HL-60 (cell line): Measurements from ENCODE around the gene PXMP4.

Experiments used
- TF ChIP-seq, protein P1 (sequence below): IDR thresholded peaks from one replicate; pipeline ENCODE4 v1.5.1; 2011; ENCODE audit warnings: low read length, control low read depth, inconsistent platforms; ENCODE audit not compliant: insufficient read depth
- TF ChIP-seq, protein P2 (sequence below): IDR thresholded peaks from 2 replicates; pipeline ENCODE4 v1.6.1; 2012; ENCODE audit warnings: low read depth; ENCODE audit not compliant: insufficient replicate concordance

DNA sequence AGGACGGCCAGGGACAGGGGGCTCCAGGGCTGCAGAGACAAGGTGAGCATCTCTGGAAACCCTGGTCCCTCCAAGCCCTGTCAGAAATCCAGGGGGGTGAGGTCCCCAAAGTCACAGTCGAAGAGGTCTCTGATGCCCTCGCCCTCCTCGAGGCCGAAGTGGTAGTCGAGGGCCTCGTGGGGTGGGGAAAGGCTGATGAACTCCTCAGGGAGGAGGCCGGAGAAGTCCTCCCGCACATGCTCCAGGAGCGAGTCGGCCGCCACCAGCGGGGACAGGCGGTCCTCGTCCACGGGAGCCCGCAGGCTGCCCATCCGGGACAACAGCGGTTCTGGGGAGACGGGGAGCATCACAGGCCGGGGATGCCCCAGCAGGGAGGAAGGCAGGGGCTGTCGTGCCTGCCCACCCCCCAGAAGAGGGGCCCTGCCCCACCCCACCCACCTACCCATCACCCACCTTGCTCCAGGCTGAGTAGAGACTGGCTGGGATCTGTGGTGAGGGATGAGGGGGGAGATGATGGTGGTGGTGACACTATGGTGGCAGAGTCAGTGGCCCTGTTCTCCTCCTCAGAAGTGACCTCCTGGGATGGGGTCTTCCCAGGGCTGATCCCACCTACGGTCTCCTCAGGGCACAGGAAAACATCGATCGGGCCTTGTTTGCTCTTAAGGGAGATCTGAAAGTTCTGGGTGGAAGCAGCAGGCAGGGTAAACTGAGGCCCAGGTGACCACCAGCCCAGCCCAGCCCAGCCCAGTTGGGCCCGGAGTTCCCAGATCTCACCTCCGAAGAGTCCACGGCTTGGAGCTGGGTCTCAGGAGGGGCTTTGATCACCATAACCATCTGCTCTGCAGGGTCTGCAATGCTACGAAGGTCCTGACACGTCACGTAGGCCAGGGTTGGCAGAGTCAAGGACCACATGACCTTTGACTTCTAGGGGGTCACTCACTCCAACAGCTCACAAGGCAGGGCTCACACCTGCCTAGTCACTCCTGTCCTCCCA lies 43.2 kb downstream of the PXMP4 start:
- TF ChIP-seq, protein P1, sequence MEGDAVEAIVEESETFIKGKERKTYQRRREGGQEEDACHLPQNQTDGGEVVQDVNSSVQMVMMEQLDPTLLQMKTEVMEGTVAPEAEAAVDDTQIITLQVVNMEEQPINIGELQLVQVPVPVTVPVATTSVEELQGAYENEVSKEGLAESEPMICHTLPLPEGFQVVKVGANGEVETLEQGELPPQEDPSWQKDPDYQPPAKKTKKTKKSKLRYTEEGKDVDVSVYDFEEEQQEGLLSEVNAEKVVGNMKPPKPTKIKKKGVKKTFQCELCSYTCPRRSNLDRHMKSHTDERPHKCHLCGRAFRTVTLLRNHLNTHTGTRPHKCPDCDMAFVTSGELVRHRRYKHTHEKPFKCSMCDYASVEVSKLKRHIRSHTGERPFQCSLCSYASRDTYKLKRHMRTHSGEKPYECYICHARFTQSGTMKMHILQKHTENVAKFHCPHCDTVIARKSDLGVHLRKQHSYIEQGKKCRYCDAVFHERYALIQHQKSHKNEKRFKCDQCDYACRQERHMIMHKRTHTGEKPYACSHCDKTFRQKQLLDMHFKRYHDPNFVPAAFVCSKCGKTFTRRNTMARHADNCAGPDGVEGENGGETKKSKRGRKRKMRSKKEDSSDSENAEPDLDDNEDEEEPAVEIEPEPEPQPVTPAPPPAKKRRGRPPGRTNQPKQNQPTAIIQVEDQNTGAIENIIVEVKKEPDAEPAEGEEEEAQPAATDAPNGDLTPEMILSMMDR = no peak
- TF ChIP-seq, protein P2, sequence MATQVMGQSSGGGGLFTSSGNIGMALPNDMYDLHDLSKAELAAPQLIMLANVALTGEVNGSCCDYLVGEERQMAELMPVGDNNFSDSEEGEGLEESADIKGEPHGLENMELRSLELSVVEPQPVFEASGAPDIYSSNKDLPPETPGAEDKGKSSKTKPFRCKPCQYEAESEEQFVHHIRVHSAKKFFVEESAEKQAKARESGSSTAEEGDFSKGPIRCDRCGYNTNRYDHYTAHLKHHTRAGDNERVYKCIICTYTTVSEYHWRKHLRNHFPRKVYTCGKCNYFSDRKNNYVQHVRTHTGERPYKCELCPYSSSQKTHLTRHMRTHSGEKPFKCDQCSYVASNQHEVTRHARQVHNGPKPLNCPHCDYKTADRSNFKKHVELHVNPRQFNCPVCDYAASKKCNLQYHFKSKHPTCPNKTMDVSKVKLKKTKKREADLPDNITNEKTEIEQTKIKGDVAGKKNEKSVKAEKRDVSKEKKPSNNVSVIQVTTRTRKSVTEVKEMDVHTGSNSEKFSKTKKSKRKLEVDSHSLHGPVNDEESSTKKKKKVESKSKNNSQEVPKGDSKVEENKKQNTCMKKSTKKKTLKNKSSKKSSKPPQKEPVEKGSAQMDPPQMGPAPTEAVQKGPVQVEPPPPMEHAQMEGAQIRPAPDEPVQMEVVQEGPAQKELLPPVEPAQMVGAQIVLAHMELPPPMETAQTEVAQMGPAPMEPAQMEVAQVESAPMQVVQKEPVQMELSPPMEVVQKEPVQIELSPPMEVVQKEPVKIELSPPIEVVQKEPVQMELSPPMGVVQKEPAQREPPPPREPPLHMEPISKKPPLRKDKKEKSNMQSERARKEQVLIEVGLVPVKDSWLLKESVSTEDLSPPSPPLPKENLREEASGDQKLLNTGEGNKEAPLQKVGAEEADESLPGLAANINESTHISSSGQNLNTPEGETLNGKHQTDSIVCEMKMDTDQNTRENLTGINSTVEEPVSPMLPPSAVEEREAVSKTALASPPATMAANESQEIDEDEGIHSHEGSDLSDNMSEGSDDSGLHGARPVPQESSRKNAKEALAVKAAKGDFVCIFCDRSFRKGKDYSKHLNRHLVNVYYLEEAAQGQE = no peak
